Effector CD8-positive, alpha-beta T cell (primary cell): ENCODE measurements around the gene OPALIN.
"Not testable (repeated sequence)": the region's sequence is repeated elsewhere in the genome, so short reads cannot be mapped to it uniquely, and the experiment has no call there.

ENCODE experiments used
- DNase-seq: peaks from one replicate; lab custom pipeline; 2025; lab: John Stamatoyannopoulos, UW

OPALIN gene

DNA sequence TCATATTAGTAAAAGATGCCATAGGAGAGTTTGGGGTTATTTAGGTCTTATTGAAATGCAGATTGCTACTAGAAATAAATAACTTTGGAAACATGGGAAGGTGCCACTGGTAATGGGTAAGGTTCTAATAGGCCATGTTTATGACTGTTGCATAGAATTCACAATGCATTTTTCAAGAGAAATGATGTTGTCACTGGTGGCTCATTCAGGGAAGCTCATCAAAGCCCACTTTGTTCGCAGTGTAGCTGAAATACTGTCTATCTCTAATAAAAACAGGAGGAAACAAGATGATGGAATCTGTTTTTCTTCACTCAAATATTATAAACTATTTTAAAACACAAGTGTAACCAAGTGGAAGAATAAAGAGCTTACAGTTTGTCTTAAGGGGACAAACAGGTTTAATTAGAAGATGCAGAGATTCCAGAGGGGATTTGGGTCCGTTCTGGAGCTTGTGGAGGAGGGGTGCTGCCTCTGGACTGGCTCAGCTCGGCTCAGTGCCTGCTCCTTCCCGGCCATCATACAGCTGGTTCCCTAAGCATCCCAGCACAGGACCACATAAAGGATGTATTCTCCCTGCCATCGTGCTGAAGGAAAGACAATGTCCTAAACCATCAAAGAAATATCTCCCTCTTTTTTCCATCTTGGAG lies 20.4 kb downstream of the OPALIN start:
- no peak for DNase-seq

DNA sequence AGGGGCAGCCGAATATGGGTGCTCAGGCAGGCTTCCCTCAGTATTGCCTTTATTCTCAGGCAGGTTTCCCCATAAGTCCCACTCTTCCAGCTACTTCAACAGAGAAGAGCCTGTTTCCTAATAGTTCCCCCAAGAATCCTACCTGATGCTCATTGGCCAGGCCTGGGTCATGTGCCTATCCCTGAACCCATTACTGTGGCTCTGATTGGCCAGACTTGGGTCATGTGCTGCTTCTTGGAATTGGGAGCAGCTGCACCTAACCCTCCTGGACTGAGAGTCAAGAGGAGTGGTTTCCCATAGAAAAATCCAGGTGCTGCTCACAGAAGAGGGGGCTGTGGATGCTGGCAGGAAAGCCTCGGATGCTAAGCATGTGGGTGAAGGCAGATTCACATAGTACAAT lies 21.7 kb downstream of the OPALIN start:
- DNase-seq = no peak

DNA sequence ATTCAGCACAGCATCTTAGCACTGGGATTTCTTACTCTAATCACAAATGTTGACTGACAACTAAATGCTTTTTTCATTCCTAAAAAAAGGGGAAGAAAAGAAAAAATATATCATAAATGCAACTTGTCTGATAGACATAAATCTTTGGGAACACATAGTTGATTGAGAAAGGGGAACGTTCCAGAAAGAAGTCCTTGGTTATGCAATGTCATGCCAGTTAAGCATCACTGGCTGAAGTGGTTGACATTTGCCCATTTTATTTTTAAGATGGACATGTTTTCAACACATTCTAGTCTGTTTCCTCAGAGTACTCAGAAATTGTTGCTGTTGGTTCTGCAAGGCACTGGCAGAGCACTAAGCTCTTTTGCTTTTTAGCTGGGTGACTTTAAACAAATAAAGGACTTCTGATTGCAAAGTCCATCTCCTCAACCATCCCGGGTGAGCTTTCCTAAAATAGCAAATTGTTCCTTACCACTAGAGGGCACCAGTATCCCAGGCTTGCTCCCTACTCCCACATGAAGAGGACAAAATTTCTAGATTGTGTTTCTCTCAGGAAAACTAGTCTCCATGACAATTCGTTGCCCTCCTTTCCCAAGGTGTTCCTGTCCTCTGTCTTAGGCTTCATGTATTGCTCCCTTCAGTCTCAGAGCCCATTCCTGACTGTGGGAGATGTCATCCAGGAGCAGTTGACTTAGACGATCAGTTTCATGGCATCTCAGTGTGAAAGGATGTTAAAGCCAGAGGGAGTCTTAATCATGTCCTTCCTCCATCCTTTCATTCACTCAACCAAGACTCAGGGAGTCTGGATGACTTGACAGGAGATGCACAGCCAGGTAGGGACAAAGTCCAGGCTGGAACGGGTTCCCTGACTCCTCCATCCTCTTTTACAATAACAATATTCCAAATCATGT lies 23.9 kb downstream of the OPALIN start:
- DNase-seq = no peak

DNA sequence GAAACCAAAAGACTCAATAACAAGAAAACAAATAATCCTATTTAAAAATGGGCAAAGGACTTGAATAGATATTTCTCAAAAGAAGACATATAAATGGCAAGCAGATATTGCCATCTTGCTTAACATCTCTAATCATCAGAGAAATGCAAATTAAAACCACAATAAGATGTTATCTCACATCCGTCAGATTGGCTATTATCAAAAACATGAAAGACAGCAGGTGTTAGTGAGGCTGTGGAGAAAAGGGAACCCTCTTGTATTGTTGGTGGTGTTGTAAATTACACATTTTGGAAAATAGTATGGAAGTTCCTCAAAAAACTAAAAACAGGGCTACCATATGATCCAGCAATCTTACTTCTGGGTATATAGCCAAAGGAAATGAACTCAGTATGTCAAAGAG lies 25.7 kb downstream of the OPALIN start:
- DNase-seq = no peak

DNA sequence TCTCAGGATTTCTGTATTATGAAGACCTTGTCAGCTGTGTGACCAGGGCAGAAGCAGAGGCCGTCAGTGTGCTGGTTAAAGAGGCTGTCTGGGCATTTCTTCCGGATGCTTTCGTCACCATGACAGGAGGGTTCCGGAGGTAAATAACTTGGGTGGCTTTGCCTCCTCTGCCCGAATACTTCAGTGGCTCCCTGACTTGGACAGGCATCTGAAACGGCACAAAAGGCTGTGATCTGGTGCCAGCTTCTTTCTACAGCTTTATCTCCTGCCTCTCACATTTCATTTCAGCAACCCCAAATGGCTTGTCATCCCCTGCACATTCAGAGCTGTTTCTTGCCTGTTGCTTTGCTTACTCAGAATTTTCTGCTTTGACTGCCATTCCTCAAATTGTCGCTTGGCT lies 31.3 kb downstream of the OPALIN start:
- no peak for DNase-seq

DNA sequence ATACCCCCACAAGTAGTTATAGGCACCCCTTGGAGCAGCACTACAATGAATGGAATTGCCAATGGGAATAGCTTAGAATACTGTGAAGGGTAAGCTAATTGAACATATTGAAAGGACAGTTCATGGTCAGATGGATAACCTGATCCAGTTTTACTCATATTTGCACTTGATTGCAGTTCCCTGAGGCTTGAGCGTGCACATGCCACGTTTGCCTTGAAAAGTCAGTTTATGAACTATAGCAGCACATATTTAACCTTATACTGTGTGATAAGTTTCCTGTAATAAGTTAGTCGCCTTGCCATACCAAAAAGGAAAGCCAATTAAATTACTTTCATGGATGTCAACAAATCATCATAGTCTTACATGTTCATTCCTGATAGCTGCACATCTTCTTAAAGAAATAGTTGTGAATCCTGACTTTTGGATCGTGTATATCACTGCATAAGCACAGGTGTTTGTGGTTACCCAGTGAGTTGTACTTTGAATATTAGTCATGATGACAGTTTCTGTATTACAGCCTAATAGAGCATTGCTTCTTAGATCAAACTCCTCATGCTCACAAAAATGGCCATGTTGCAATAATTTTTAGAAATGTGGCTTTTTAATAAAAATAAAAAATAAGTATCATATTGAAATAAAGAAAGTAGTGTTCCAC lies 33.0 kb downstream of the OPALIN start:
- DNase-seq = no peak

DNA sequence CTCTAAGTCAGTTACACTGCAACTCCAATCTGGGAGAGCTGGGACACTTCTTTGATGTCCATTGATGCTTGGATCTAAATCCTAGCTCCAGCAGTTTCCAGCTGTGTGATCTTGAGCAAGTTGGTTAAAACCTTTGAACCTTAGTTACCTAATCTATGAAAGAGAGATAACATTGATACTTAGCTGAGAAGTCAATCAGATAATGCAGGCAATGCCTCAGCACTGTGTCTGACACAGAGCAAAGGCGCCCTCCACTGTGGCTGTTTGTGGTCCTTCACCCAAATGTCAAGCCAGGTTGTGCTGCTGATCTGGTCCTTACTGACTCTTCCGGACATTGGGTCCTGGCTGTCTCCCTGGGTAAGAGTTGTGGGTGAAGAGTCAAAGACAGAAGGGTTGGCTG lies 34.4 kb downstream of the OPALIN start:
- no peak for DNase-seq

DNA sequence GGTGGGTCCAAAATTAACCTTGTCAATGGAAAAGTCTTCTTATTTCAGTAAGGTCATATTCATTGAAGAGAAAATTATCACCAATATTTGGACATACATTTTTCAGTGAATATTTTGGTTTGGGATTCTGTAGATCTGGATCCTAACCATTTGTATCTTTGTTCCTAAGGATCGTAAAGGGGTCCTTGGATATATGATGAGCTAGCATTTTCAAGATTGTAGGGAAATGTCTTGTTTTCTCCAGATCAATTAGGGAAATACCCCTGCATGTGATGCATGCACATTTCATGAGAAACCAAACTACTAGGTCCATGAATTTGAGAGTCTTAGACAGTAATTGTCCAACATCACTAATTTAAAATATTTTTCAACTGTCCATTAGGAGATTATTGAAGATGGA lies 36.5 kb downstream of the OPALIN start:
- DNase-seq = no peak

DNA sequence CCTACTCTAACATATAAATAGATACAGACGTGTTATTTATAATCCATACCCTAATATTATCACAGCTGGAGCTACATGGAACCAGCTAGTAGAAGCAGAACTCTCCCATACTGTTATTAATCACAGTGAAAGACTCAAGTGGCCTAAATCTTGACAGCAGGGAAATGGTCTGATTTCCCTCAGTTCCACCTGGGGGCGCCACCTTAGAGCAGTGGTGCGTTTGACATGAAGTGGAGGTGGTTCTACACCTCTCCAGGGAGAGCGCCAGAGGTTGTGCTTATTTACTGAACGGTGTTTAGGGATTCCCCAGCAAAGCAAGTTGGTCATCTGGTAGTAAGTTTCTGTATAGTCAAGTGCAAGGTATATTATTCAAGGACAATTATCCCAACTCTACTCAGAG lies 37.0 kb downstream of the OPALIN start:
- no peak for DNase-seq

DNA sequence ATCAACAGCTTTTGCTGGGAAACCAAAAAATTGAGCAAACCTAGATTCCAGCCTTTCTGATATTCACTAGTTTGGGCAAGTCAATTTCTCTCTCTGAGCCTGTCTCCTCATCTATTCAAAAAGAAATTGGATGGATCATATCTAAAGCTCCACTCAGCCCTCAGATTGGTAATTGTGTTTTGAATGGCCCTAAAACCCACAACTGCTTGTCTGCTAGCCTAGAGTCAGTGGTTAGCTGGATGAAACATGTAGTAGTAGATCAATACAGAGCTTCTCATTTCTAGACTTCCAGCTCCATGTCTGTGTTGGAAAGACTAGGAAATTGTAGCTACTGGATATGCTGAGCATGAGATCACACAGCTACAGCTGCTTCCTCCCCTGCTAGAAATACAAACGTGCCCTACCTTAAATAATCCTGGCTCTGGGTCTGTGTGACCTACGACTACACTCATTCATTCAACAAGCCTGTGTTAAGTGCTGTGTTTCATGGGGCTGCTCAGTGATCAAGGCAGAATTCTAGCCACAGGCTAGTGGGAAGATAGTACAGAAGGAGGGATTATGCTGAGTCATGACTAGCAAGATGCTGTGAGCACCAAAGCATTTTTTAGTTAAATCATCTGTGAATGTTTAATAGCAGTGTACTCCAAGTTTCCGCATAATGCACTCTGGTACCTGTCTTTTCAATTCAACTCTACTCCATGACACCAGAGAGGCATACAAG lies 38.9 kb downstream of the OPALIN start:
- no peak for DNase-seq

DNA sequence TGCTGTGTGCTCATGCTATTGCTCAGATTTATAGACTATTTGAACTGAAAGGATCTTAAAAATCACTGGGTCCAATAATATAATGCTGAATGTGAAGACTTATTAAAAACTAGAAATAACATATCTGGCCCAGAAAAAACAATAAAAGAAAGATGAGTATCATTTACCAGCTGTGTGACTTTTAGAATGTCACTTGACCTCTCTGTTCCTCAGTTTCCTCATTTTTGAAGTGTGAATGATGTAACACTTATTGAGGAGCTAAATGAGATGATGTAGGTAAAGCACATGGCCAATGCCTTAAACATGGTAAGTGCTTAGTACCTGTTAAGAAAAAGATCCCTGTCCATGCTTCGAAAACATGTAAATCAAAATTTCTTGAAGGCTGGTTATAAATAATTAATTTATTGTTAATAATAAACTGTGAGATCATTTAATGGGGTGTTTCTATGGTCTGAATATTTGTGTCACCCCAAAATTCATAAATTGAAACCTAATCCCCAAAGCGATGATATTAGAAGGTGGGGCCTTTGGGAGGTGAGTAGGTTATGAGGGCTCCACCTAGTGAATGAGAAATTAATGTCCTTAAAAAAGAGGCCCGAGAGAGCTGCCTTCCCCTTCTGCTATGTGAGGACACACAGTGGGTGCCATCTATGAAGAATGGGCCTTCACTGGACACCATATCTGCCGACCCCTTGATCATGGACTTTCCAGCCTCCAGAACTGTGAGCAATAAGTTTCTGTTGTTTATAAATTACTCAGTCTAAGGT lies 41.6 kb downstream of the OPALIN start:
- DNase-seq = no peak

DNA sequence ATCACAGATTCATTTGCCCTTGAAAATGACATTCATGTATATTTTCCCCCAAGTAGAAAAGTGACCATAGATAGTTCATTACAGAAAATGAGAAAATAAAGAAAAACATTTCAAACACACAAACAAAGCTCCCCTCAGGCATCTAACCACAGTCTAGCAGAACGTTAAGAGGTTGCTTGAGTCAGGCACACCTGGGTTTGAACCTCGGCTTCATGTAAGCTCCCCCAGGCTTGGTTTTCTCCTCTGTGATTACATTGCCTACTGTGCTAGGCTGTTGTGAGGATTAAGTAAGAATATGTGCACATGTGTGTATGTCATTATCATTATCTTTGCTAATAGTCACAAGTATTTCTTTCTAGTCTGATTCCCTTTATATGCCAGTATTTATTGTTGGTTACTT lies 45.5 kb downstream of the OPALIN start:
- no peak for DNase-seq

DNA sequence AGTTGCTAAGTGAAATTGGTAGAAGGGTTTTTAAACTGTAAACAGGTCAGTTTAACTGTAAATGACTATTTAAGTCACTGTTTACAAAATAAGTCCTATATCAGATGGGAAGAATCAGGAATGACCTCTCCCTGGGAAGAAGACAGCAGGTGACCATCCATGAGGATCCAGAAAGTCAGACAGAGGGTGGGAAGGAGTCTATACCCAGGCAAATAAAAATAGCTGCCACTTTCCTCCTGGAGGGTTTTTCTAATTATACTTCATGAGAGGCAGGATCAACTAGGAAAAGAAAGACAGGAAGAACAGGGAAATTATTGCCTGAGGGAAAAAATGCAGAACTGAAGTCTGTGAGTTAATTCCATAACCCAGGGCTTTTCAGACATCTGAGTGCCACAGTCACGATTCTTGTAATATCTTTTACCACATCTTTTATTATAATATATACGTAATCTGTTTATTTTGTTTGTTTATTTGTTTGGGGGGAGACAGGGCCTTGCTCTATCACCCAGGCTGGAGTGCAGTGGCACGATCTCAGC lies 47.6 kb downstream of the OPALIN start:
- DNase-seq = no peak

DNA sequence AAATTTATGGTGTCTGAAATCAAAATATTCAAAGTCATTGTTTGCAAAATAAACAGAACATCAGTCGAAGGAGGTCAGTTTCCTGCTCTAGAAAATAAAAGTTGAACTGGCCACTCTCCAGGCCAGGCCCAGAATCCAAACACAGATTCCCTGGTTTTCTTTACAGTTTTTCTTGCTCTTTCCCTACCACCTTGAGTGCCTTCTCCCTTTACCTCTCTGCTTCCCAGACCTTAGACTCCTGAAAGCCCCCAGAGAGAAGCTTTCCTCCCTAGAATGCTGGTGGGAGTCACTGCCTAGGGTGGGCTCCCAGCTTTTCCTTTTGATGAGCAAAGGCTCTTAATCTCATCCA lies 48.5 kb downstream of the OPALIN start:
- DNase-seq = no peak

DNA sequence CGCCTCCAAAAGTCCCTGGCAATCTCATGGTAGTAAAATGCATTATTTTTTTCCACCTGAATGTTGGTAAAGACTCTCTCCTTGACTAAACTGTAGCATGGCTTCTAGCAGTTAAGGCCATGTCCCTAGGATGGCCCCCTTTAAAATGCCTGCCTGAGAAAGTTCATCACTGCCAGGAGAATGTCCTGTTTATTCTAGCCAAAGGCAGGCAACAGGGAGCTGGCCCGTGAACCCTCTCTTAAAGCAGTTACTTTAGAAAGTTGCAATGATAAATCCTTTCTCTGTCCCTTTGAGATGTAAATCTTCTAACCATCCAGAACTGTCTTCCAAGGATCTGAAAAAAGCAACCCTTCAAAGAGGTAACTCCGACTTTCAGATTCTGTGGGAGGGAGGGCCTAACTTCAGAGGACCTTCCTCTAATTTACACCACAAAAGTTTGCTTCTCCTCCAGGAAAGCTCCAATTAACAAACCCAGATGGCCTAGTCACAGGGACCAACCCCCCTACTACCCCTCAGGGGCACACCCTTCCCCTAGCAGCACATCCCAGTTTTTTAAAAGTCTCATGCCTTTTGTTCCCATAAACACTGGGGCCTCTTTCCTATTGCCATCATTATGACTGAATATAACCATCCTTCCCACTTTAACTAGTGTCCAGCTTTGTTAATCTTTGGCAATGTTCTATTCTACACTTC lies 49.0 kb downstream of the OPALIN start:
- no peak for DNase-seq

DNA sequence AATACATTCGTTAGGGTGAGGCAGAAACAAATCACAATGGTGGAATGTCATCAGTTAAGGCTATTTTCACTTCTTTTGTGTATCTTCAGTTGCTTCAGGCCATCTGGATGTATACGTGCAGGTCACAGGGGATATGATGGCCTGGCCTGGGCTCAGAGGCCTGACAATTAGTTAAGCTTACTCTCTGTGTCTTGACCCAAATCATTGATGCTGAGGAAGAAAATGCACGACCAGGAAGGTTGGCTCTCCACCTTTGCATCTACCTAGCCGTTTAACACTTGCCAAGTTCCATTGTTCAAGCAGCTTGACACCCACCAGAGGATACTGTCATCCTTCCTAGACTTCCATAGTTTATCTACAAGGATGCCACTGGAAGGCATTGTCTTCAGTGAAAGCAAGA lies 49.9 kb downstream of the OPALIN start:
- not testable (repeated sequence) for DNase-seq

DNA sequence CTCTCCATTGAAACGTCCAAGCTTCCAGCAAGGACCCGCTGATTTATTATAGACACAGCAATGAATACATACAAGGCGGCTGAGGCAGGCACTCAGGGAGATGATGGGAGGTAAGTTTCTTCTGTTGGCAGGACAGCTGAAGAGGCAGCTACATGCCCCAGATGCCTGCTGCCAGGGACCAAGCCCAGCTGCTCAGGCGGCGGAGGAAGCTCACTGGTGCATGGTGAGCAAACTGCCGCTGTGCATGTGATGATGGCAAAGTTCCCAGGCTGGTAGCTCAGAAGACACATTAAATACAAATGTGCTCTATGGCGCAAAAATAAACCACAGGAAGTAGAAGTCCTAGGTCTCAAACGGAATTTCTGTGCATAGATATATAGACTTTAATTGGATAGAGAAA lies 52.3 kb downstream of the OPALIN start:
- no peak for DNase-seq

DNA sequence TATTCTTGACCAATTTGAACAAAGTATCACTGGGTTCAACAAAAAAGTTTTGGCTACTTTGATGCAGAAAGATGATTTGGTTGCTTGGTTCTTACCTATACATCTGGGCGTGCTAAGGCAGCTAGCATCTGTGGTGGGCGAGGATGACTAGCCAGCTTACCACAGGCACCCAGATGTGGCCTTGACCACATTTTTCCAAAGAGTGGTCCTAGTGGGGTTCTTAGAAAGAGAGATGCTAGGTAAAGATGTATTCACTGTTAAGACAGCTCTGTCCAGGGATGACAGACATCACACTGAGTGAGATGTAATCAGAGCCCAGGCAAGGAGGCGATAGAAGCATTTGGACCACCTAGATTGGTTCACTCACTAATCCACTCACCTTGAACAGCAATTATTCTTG lies 53.8 kb downstream of the OPALIN start:
- no peak for DNase-seq

DNA sequence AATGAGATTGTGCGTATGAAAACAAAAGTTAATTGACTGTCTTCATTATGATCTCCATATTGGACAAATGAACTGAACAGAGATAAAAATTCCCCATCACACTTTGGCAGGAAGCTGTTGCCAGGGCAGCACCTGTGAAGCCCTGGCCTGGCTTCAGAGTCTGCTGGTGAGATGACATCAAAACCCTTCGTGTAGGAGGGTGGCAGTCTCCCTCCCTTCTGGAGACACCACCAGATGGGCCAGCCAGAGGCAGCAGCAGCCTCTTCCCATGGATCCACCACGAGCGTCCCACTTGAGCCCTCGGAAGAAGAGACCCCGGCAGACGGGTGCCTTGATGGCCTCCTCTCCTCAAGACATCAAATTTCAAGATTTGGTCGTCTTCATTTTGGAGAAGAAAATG lies 54.6 kb downstream of the OPALIN start, which contains the start of gene DNTT:
Gene DNTT (plus strand): TSS at position 205 of the 400 bp plus-strand sequence. CDS start 64 bp downstream, at position 269.
- DNase-seq = no peak

DNA sequence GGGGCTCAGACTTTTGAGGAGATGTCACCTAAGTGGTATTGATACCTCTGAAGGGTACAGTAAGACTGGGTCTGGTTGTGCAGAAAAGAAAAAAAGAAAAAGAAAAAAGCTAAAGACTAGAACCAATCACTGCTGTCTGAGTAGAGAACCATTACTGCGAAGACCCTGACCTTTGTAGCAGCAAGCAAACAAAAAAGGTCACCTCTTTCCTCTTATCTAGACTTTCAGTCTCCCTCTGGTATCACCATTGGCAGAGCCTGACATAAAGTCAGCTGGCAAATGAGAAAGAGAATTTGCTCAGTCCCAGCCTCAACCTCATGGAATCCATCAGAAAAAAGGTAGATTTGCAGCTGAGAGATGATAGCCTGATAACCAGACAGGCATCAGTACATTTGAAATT lies 57.2 kb downstream of the OPALIN start:
- no peak for DNase-seq

DNA sequence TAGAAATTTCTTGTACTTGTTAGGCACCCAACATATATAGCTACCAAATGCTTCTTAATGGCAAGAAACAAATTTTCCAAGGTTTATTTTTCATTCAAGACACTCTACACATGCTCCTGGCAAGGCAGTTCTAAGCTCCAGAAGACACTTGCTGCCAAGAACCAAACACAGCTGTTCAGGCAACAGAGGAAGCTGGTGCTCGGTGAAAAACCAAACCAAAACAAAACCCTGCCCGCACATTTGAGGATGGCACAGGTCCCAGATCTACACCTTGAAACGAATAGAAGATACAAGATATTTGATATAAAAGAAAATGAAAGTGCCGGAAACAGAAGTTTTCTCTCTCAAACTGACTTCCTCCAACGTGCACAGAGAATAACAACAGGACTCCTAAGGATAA lies 59.4 kb downstream of the OPALIN start:
- no peak for DNase-seq
